IgD-negative memory B cell (primary cell): Measurements from ENCODE around the gene GCNT1. TPM values are rescaled to one million over a fixed set of nuclear protein-coding genes. Genes with fewer than 3 reads are reported as not detected.
"Not testable (repeated sequence)": the region's sequence is repeated elsewhere in the genome, so short reads cannot be mapped to it uniquely, and the experiment has no call there.

Experiments used
- H3K27ac Mint-ChIP-seq, 3 donors: one replicate each; pipeline ENCODE4 v1.8.0; 2020 to 2022; ENCODE audit warnings: mild to moderate bottlenecking in 3 of 3, mixed read lengths in 3 of 3, moderate library complexity in 1 of 3
- H3K27me3 Mint-ChIP-seq: one replicate; pipeline ENCODE4 v1.8.0; 2021; ENCODE audit warnings: mixed read lengths
- H3K36me3 Mint-ChIP-seq: one replicate; pipeline ENCODE4 v1.8.0; 2020; ENCODE audit warnings: mild to moderate bottlenecking, mixed read lengths
- H3K4me1 Mint-ChIP-seq, 3 donors: one replicate each; pipeline ENCODE4 v1.8.0; 2020 to 2022; ENCODE audit warnings: mixed read lengths in 3 of 3, mild to moderate bottlenecking in 1 of 3
- H3K4me3 Mint-ChIP-seq, 4 donors: one replicate each; pipeline ENCODE4 v1.8.0; 2020 to 2022; ENCODE audit warnings: mild to moderate bottlenecking in 4 of 4, mixed read lengths in 4 of 4, moderate library complexity in 3 of 4
- H3K9me3 Mint-ChIP-seq, 3 donors: one replicate each; pipeline ENCODE4 v1.8.0; 2020 to 2021; ENCODE audit warnings: mixed read lengths in 3 of 3, mild to moderate bottlenecking in 1 of 3
- polyA plus RNA-seq: library from polyadenylated mRNA; unstranded; fragments of 300-500 nt; fragmentation: Illumina TruSeq; gene quantifications from one replicate; pipeline ENCODE4 v1.2.3, GENCODE V29; 2021

GCNT1 gene
- polyA plus RNA-seq, 1 donor from 2014 or later: 4.6 TPM

- Mint-ChIP-seq H3K27me3 (peaks cover 1% of the 10 kb centered on the region), H3K27ac (no peak overlapping the region), H3K4me3 (no peak overlapping the region), H3K9me3 (no peaks in the 10 kb centered on the region), H3K36me3 (no peaks in the 10 kb centered on the region), H3K4me1 (peaks cover 0 to 3% (median 3%) of the 10 kb centered on the region in 3 donors)
Measured at GRCh38 chr9:76433836-76434235, 25.1 kb upstream of the GCNT1 start.

- not testable (repeated sequence) for H3K4me3 Mint-ChIP-seq, H3K27me3 Mint-ChIP-seq, H3K9me3 Mint-ChIP-seq, H3K36me3 Mint-ChIP-seq, H3K27ac Mint-ChIP-seq, H3K4me1 Mint-ChIP-seq
Measured at GRCh38 chr9:76434897-76435296, 24.1 kb upstream of the GCNT1 start.

GRCh38 chr9:76437017-76437699 is 21.8 kb upstream of the GCNT1 start:
- not testable (repeated sequence) for H3K36me3 Mint-ChIP-seq, H3K4me3 Mint-ChIP-seq, H3K27me3 Mint-ChIP-seq, H3K9me3 Mint-ChIP-seq, H3K4me1 Mint-ChIP-seq, H3K27ac Mint-ChIP-seq

GRCh38 chr9:76438841-76439588 is 20.0 kb upstream of the GCNT1 start:
- peaks cover 0 to 4% (median 3%) of the 10 kb centered on the region in 3 donors for H3K4me1 Mint-ChIP-seq
- no peak overlapping the region for H3K27ac Mint-ChIP-seq
- H3K9me3 Mint-ChIP-seq: peaks cover 0 to 5% (median 0%) of the 10 kb centered on the region in 3 donors
- H3K27me3 Mint-ChIP-seq: peaks cover 3% of the 10 kb centered on the region
- no peaks in the 10 kb centered on the region for H3K36me3 Mint-ChIP-seq
- H3K4me3 Mint-ChIP-seq: no peak overlapping the region

- Mint-ChIP-seq H3K36me3 (no peaks in the 10 kb centered on the region), H3K4me3 (no peak overlapping the region), H3K27me3 (peaks cover 3% of the 10 kb centered on the region), H3K9me3 (peaks cover 0 to 5% (median 0%) of the 10 kb centered on the region in 3 donors), H3K4me1 (peaks cover 0 to 4% (median 3%) of the 10 kb centered on the region in 3 donors), H3K27ac (no peak overlapping the region)
Measured at GRCh38 chr9:76441551-76442322, 17.2 kb upstream of the GCNT1 start.

GRCh38 chr9:76443887-76444286 is 15.1 kb upstream of the GCNT1 start:
- Mint-ChIP-seq H3K36me3 (no peaks in the 10 kb centered on the region), H3K4me3 (no peak overlapping the region), H3K27ac (no peak overlapping the region), H3K9me3 (peaks cover 0 to 5% (median 0%) of the 10 kb centered on the region in 3 donors), H3K27me3 (peaks cover 4% of the 10 kb centered on the region), H3K4me1 (peaks cover 0 to under 1% (median 0%) of the 10 kb centered on the region in 3 donors)

GRCh38 chr9:76444322-76444929 is 14.6 kb upstream of the GCNT1 start:
- peaks cover 2% of the 10 kb centered on the region for H3K27me3 Mint-ChIP-seq
- no peaks in the 10 kb centered on the region for H3K36me3 Mint-ChIP-seq
- no peaks in the 10 kb centered on the region for H3K4me1 Mint-ChIP-seq
- no peak overlapping the region for H3K4me3 Mint-ChIP-seq
- H3K27ac Mint-ChIP-seq: no peak overlapping the region
- H3K9me3 Mint-ChIP-seq: peaks cover 0 to 5% (median 0%) of the 10 kb centered on the region in 3 donors

- Mint-ChIP-seq H3K27me3 (peaks cover 1% of the 10 kb centered on the region), H3K27ac (no peak overlapping the region), H3K36me3 (no peaks in the 10 kb centered on the region), H3K9me3 (peaks cover 0 to 5% (median 0%) of the 10 kb centered on the region in 3 donors), H3K4me3 (no peak overlapping the region), H3K4me1 (no peaks in the 10 kb centered on the region)
Measured at GRCh38 chr9:76445976-76446375, 13.0 kb upstream of the GCNT1 start.

GRCh38 chr9:76448501-76448900 is 10.5 kb upstream of the GCNT1 start:
- no peaks in the 10 kb centered on the region for H3K4me1 Mint-ChIP-seq
- H3K36me3 Mint-ChIP-seq: no peaks in the 10 kb centered on the region
- no peak overlapping the region for H3K4me3 Mint-ChIP-seq
- no peaks in the 10 kb centered on the region for H3K9me3 Mint-ChIP-seq
- H3K27ac Mint-ChIP-seq: no peak overlapping the region
- peaks cover 1% of the 10 kb centered on the region for H3K27me3 Mint-ChIP-seq

- Mint-ChIP-seq H3K36me3 (no peaks in the 10 kb centered on the region), H3K27me3 (peaks cover 3% of the 10 kb centered on the region), H3K4me1 (peaks cover 2 to 8% (median 4%) of the 10 kb centered on the region in 3 donors), H3K27ac (no peak overlapping the region), H3K4me3 (no peak overlapping the region), H3K9me3 (no peaks in the 10 kb centered on the region)
Measured at GRCh38 chr9:76451234-76451633, 7.7 kb upstream of the GCNT1 start.

GRCh38 chr9:76452839-76453238 is 6.1 kb upstream of the GCNT1 start:
- Mint-ChIP-seq H3K27ac (no peak overlapping the region), H3K36me3 (no peaks in the 10 kb centered on the region), H3K4me3 (no peak overlapping the region), H3K27me3 (peaks cover 3% of the 10 kb centered on the region), H3K4me1 (peaks cover 5 to 14% (median 7%) of the 10 kb centered on the region in 3 donors), H3K9me3 (peaks cover 0 to under 1% (median 0%) of the 10 kb centered on the region in 3 donors)

- Mint-ChIP-seq H3K9me3 (peaks cover 0 to 2% (median 0%) of the 10 kb centered on the region in 3 donors), H3K27ac (no peak overlapping the region)
Measured at GRCh38 chr9:76453785-76454184, 5.2 kb upstream of the GCNT1 start.

GRCh38 chr9:76454311-76454710 is 4.7 kb upstream of the GCNT1 start:
- Mint-ChIP-seq H3K4me3 (no peak overlapping the region), H3K27me3 (peaks cover 4% of the 10 kb centered on the region), H3K9me3 (peaks cover 0 to 2% (median 0%) of the 10 kb centered on the region in 3 donors), H3K36me3 (no peaks in the 10 kb centered on the region), H3K27ac (no peak overlapping the region), H3K4me1 (peaks cover 6 to 20% (median 10%) of the 10 kb centered on the region in 3 donors)

More at GRCh38 chr9:76453785-76454184, 5.2 kb upstream of the GCNT1 start:
- peaks cover 6 to 18% (median 10%) of the 10 kb centered on the region in 3 donors for H3K4me1 Mint-ChIP-seq
- no peak overlapping the region for H3K4me3 Mint-ChIP-seq
- no peaks in the 10 kb centered on the region for H3K36me3 Mint-ChIP-seq
- peaks cover 4% of the 10 kb centered on the region for H3K27me3 Mint-ChIP-seq

- Mint-ChIP-seq H3K27me3 (peaks cover 19% of the 10 kb centered on the region), H3K27ac (peak overlapping the region in 1 of 3 donors; percentile 71), H3K36me3 (no peaks in the 10 kb centered on the region), H3K4me1 (peaks cover 16 to 30% (median 20%) of the 10 kb centered on the region in 3 donors), H3K4me3 (peak overlapping the region in 1 of 4 donors; percentile 6), H3K9me3 (peaks cover 0 to 2% (median 0%) of the 10 kb centered on the region in 3 donors)
Measured at GRCh38 chr9:76456202-76456926, 2.6 kb upstream of the GCNT1 start.
